GM19438 (cell line): ENCODE measurements around the gene CSN3.

Experiments
- ATAC-seq: cut with Tn5 transposase; IDR thresholded peaks from one replicate; pipeline ENCODE4 v1.9.1; 2021; ENCODE audit warnings: low read depth; ENCODE audit not compliant: unreplicated experiment

Gene CSN3

DNA sequence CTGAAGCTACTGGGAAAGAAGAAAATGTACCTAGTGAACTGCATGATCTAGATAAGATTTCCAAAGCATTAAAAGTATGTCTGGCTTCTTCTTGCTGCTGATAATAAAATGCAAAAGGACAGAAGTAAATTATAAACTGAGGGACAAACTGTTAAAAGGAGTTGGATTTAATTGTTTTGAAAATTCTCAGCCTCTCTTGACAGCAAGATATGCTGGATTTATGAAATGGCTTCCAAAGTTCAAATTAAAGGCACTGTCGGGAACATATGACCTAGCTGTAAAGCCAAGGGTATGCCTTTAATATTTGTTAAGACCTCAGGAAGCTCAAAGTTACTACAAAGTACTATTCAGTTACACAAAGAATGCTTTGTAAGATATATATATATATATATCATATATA is 46.3 kb downstream of the CSN3 start:
- no peak for ATAC-seq

DNA sequence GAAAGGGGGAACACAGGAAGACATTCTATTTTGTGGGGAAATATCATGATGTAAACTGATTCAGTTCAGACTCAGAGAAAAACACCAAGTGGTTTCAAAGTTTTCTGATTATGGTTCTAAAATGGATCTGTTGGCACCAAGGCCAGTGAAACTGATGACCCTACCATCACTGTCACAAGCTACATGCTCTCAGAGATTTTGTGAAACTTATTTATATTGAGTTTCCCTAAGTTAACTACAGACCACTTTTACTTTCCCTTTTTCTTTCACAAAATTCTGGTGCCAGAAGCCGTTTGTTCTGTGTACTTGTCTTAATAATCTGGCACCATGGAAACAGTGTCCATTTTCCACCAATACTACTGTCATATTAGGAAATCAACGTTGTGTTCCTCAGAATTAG is 48.9 kb downstream of the CSN3 start:
- ATAC-seq: no peak

DNA sequence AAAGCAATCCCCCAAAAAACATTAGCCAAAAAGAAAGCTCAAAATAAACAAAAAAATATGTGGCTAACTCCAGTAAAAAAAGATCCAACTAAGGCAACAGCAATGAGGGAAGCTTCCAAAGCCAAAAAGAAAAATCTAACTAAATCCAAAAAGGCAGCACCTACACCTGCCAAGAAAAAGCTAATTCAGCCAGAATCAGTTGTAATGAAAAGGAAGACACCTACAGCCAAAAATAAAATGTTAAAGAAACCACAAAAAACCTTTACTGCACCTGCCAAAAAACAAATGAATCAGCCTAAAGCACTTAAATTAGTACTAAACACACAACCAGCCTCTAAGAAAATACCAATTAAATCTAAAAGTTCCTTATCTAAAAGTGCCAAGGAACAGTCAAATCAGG is 55.2 kb downstream of the CSN3 start:
- no peak for ATAC-seq

DNA sequence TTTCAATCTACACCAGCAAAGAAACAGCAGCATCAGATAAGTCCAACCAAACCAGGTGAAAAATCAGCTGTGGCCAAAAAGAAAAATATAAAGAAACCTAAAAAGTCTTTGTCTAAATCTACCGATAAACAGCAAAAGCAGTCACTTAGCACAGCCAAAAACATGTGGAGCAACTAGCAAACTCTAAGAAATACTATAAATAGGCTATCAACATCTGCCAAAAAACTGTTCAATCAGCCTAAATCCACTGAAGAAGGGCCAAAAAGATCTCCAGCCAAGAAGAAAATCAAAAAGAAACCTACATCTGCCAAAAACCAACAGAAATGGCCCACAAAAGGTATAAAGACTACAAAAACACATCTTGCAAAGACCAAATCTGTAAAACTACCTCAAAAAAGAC is 55.7 kb downstream of the CSN3 start:
- ATAC-seq: no peak

DNA sequence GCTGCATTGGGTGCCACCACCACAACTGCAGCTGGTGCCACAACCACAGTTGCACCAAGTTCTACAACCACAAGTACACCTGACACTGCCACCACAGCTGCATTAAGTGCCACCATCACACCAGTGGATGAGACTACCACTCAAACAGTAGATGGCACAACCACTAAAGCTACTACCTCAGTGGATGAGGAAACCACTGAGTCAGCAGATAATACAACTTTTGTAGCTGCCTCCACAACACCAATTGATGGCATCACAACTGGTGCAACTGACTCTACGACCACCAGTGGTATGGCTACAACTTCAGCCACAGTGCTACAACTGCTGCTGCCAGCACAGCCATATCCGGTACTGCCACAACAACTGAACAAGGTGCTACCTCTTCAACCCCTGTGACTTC is 57.2 kb downstream of the CSN3 start:
- no peak for ATAC-seq

DNA sequence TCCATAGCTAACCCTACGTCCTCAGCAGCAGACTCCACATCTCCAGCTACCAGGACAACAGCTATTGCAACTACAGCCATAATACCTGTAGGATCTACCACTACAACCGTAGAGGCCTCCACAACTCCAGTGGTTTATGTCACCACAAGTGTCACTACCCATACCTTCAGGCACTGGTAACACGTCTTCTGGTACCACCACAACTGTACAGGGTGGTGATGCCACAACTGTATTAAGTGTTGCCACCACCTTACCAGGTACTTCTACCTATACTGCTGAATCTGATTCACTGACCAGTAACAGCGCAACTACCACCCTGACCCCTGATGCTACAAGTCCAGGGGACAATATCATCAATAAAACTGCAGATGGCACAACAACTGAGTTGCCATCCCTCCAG is 57.8 kb downstream of the CSN3 start:
- no peak for ATAC-seq
